HFF-Myc (cell line): ENCODE measurements around the gene CD4.

ENCODE experiments used
- DNase-seq: peaks from one replicate; pipeline ENCODE4 v3.0.0-alpha.2; 2011; ENCODE audit warnings: low read depth; ENCODE audit errors: extremely low read depth
- H3K4me3 ChIP-seq: replicated peaks from 2 replicates; pipeline ENCODE4 v1.5.1; 2011; ENCODE audit warnings: low read depth, mild to moderate bottlenecking, control low read depth, low read length
- TF ChIP-seq, protein P1 (sequence below): IDR thresholded peaks from 2 replicates; pipeline ENCODE4 v1.5.1; 2012; ENCODE audit warnings: mild to moderate bottlenecking, low read depth, low read length, control low read depth; ENCODE audit errors: missing control alignments

Gene CD4

DNA sequence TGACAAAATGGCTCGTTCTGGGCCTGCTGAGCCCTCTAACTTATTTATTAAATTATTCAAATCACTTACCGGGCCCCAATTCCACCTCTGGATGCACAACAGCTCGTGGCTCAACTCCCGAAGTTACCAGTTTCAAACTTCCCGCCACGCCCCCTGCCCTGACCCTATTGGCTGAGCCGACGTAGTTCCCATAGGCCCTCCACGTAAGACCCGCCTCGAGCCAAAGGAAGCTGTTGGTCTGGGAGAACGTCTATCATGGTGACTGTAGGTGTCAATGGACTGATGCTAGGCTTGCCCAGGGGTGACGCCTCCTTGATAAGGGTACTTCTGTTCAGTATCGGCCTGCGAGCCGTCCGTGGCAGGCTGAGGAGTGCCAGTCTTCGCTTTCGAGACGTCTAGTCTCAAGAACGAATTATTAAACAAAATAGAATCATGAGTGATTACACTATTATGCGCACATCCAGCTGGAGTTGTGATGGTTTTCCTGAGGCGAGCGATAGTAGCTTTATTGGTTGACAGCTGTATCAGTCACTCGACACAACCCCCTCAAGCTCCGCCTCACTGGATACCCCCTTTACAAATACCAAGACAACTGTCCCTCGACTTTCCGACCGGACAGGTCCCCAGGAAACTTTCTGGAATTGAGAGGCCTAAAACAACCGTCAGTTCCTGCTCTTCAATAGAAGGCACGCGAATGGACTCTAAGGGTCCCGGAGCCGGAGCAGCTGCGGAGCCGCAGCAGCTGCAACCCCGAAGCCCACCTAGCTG lies 62.0 kb downstream of the CD4 start, which contains the start of gene CDCA3:
Gene CDCA3, minus strand, starts transcription at position 134 of the 768 bp plus-strand sequence. CDS start 334 bp downstream, outside the sequence.
- TF ChIP-seq, protein P1, sequence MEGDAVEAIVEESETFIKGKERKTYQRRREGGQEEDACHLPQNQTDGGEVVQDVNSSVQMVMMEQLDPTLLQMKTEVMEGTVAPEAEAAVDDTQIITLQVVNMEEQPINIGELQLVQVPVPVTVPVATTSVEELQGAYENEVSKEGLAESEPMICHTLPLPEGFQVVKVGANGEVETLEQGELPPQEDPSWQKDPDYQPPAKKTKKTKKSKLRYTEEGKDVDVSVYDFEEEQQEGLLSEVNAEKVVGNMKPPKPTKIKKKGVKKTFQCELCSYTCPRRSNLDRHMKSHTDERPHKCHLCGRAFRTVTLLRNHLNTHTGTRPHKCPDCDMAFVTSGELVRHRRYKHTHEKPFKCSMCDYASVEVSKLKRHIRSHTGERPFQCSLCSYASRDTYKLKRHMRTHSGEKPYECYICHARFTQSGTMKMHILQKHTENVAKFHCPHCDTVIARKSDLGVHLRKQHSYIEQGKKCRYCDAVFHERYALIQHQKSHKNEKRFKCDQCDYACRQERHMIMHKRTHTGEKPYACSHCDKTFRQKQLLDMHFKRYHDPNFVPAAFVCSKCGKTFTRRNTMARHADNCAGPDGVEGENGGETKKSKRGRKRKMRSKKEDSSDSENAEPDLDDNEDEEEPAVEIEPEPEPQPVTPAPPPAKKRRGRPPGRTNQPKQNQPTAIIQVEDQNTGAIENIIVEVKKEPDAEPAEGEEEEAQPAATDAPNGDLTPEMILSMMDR: no peak
- peak; percentile 97 for DNase-seq
- H3K4me3 ChIP-seq: peak within 1 kb of the TSS; percentile 69

DNA sequence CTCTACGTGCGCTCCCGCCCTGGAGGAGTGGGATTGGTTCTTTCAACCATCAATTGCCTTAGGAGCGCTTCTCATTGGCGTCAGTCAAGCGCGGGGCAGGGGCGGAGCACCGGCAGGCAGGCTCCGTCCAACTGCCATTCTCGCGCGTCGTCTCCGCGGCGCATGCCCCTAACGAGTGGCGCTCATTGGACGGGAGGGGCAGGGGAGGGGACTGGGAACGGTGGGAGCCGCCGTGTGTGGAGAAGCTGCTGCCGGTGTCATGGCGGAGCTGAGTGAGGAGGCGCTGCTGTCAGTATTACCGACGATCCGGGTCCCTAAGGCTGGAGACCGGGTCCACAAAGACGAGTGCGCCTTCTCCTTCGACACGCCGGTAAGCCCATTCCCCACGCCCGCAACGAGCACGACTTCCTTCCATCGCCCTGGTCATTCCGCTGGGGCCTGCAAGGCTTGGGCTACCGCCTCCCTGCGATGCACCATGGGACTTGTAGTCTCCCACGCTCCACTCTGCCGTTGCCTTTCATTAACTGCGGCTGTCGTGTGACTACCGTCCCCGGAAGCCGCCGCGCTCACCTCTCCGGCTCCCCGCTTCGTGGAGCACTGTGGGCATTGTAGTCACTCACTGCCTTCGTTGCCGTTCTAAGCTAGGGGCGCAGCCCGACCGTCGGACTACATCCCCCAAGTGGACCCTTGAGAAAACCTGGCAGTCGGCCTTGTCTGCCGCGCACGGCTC lies 62.8 kb downstream of the CD4 start, which contains the start of gene USP5:
Gene USP5, plus strand, starts transcription at position 230 of the 730 bp plus-strand sequence. Its CDS starts 30 bp downstream, at position 260.
- peak; percentile 99 for DNase-seq
- H3K4me3 ChIP-seq: peak within 1 kb of the TSS; percentile 69

DNA sequence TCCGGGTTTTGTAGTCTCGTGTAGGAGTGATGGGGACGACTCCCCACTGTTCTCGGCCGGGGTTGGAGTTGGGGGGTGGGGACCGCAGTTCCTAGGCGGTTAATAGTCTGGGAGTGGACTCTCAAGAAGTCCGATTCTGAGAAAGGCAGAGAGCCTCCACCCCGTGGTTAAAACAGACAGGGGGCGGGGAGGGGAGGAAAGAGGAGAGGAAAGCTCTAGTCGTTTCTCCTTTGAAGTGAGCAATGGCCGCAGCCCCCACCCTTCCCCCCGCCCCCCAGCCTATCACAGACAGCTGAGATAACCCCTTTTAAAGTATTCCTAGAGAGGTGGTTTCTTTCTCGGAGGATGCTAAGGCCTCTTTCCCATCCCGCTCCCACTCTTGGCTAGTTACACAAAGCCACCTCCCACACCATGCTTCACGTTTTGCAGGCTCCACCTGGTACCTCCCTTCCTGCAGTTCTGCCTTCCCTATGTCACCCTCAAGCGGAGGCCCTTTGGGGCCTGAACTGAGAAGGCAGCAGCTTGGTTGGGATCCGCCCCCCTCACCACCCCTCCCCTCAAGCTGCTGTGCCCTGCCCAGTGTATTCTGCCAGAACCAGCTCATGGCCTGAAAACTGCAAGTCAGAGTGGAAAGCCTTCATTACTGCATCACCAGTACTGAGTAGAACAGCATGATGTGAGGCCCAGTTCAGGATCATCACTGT lies 63.5 kb downstream of the CD4 start:
- TF ChIP-seq, protein P1: no peak
- no peak for DNase-seq
- H3K4me3 ChIP-seq: peak overlapping the region; percentile 69

More for the DNA sequence above, 62.8 kb downstream of the CD4 start, which contains the start of gene USP5:
- TF ChIP-seq, protein P1: no peak

DNA sequence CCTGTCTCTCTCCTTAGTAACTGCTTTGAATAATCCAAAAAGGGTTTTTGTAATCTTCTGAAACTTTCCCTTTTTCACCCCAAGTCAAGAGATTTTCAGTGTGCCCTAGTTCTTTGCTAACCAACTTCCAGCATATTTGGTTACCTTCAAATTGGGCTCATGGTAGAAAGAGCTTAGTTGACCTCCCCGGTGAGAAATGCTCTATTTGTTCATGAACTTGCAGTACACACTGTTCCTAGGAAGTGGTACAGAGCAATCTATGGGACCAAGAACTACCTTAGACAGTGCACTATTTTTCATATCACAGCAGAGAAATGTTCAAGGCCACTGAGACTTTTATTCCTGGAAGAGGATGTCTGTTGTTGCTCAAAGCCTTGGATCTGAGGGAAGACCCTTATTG lies 64.3 kb downstream of the CD4 start:
- TF ChIP-seq, protein P1: no peak
- DNase-seq: no peak
- H3K4me3 ChIP-seq: peak overlapping the region; percentile 69

DNA sequence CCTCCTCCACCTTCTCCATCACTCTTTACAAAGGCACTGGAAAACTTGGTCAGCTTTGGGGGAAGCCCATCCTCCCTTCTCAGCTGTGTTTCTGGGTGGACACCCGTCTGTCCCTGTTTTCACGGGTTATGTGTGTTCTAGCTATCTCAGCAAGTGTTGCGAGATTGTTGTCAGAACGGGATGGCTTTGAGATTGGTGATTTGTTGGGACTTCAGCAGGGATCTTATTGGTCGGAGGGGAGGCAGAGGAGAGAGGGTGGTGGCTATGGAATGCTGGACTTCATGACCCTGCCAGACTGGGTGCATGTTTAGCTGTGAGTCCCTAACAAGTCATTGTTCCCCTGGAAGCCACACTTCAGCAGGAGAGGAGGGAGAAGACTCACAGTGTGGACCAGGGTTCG lies 64.7 kb downstream of the CD4 start:
- TF ChIP-seq, protein P1: no peak
- DNase-seq: no peak
- no peak overlapping the region for H3K4me3 ChIP-seq

DNA sequence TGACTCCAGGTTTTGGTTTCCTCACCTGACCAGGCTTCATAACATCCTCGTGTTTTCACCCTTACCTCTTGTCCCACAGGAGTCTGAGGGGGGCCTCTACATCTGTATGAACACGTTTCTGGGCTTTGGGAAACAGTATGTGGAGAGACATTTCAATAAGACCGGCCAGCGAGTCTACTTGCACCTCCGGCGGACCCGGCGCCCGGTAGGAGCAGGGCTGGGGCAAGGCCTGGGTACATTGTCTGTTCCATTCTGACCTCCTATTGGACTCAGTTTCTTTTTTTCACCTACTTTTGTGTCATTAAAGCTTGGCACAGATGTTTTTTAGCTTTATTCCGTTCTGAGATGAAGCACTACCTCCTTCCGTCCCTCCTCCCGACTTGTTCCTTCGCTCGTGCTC lies 66.0 kb downstream of the CD4 start:
- DNase-seq: no peak
- H3K4me3 ChIP-seq: no peak overlapping the region
- TF ChIP-seq, protein P1: no peak
